K562 (cell line): Measurements from ENCODE around the gene RILP. TPM values are rescaled to one million over a fixed set of nuclear protein-coding genes. Genes with fewer than 3 reads are reported as not detected.

Source experiments
- ARID3A ChIP-seq: IDR thresholded peaks from 2 replicates; pipeline ENCODE4 v1.6.1; 2012; ENCODE audit warnings: low read depth, low read length, improper control_type of control experiment, borderline replicate concordance
- BCOR ChIP-seq: fragments of 450-650 bp; IDR thresholded peaks from 2 replicates; pipeline ENCODE4 v1.6.1; 2016
- CHD1 ChIP-seq: fragments of 200-600 bp; sonication (generic); IDR thresholded peaks from one replicate; pipeline ENCODE4 v1.6.1; 2012; ENCODE audit warnings: mild to moderate bottlenecking, moderate library complexity, low read length, inconsistent platforms
- CREBBP ChIP-seq: IDR thresholded peaks from one replicate; pipeline ENCODE4 v1.6.1; 2012; ENCODE audit warnings: low read depth, mild to moderate bottlenecking, control low read depth, inconsistent platforms, low read length
- DDX20 ChIP-seq: fragments of 450-650 bp; IDR thresholded peaks from 2 replicates; pipeline ENCODE4 v1.6.1; 2016; ENCODE audit warnings: missing genetic modification characterization, low read depth, mild to moderate bottlenecking, missing compliant biosample characterization, moderate library complexity
- KLF1 ChIP-seq: fragments of 450-650 bp; IDR thresholded peaks from 2 replicates; pipeline ENCODE4 v1.6.1; 2016; ENCODE audit warnings: missing genetic modification characterization, missing compliant biosample characterization
- MCM3 ChIP-seq: fragments of 450-650 bp; IDR thresholded peaks from 2 replicates; pipeline ENCODE4 v1.6.1; 2016
- MECOM ChIP-seq: fragments of 250-450 bp; sonication (Bioruptor Pico); IDR thresholded peaks from 2 replicates; pipeline ENCODE4 v1.8.0; 2022; ENCODE audit warnings: inconsistent platforms
- MTA1 ChIP-seq: fragments of 450-650 bp; IDR thresholded peaks from 2 replicates; pipeline ENCODE4 v1.6.1; 2017; ENCODE audit warnings: borderline replicate concordance
- NELFE ChIP-seq: IDR thresholded peaks from 2 replicates; pipeline ENCODE4 v1.6.1; 2011; ENCODE audit warnings: mild to moderate bottlenecking; ENCODE audit not compliant: insufficient read depth, insufficient read length
- NFIX ChIP-seq: fragments of 250-450 bp; sonication (Bioruptor Pico); IDR thresholded peaks from 2 replicates; pipeline ENCODE4 v1.4.0; 2020; ENCODE audit warnings: low read depth, mild to moderate bottlenecking, moderate library complexity
- NR2C2 ChIP-seq, 2 experiments: fragments of 200-800 bp in 1 of 2; sonication (Bioruptor generic) in 1 of 2; sonication (generic) in 1 of 2; formaldehyde crosslinking in 1 of 2; IDR thresholded peaks; 2 replicates each; pipeline versions ENCODE4 v1.6.1 to v1.8.0; 2016 to 2022; ENCODE audit warnings: mild to moderate bottlenecking in 1 of 2, missing compliant biosample characterization in 1 of 2, missing genetic modification characterization in 1 of 2, missing genetic modification reagents in 1 of 2
- NRF1 ChIP-seq, 2 experiments: fragments of 450-650 bp; IDR thresholded peaks in 1 of 2; conservative IDR thresholded peaks in 1 of 2; 2 replicates each; pipeline ENCODE4 v1.6.1; 2014; ENCODE audit warnings: mild to moderate bottlenecking in 2 of 2
- TCF15 ChIP-seq: fragments of 250-450 bp; sonication (Bioruptor Pico); IDR thresholded peaks from 2 replicates; pipeline ENCODE4 v1.8.0; 2022; ENCODE audit warnings: moderate library complexity, mild to moderate bottlenecking, inconsistent platforms
- YBX1 ChIP-seq: fragments of 450-650 bp; IDR thresholded peaks from 2 replicates; pipeline ENCODE4 v1.7.1; 2016; ENCODE audit warnings: mild to moderate bottlenecking
- ZBTB40 ChIP-seq, 2 experiments: fragments of 450-650 bp in 1 of 2; sonication (generic) in 1 of 2; formaldehyde crosslinking in 1 of 2; IDR thresholded peaks; 2 replicates each; pipeline versions ENCODE4 v1.7.1 to v1.9.0; 2016 to 2022; ENCODE audit warnings: inconsistent platforms in 1 of 2, mild to moderate bottlenecking in 1 of 2, missing genetic modification reagents in 1 of 2
- ZNF408 ChIP-seq: fragments of 250-450 bp; sonication (Bioruptor Pico); IDR thresholded peaks from 2 replicates; pipeline ENCODE4 v1.4.0; 2020; ENCODE audit warnings: low read depth, mild to moderate bottlenecking, moderate library complexity
- polyA plus RNA-seq, 8 experiments: library from polyadenylated mRNA; depleted of rRNA in 4 of 8; stranded (reverse) in 5 of 8; unstranded in 3 of 8; fragments of >200 nt; fragmentation: Nextera tagmentation in 2 of 8; fragmentation: Illumina TruSeq in 1 of 8; extraction: Ambion mirVana in 2 of 8; extraction: Trizol in 1 of 8; gene quantifications; 2 replicates each; pipeline versions ENCODE4 v1.2.1 to v1.2.3, GENCODE V29; 2011 to 2014; ENCODE audit warnings: inconsistent platforms in 1 of 8, missing spikeins in 1 of 8
- total RNA-seq, 7 experiments: library from RNA; depleted of rRNA in 6 of 7; stranded (reverse); fragments of >200 nt in 6 of 7; fragmentation: Illumina TruSeq in 2 of 7; extraction: Trizol in 2 of 7; gene quantifications; 2 replicates each; pipeline versions ENCODE4 v1.2.1 to v1.2.3, GENCODE V29; 2011 to 2021; ENCODE audit warnings: low replicate concordance in 1 of 7

RILP gene
- total and polyA plus RNA-seq, 9 of the 15 experiments (the other 6 are each of a cell fraction or from before 2014, with no cell fraction given): 0.75 to 54.9 (median 27.8) TPM

- TF ChIP-seq MTA1 (no peak), NFIX (CRISPR knock-in tag) (no peak), ZBTB40 (IDR thresholded peaks at IDR 0.05) (peak; percentile 89), ZBTB40 (CRISPR knock-in tag; IDR thresholded peaks at IDR 0.05) (no peak), ARID3A (no peak), YBX1 (no peak), NELFE (no peak), MECOM (no peak), DDX20 (no peak), CHD1 (peak; percentile 38), TCF15 (CRISPR knock-in tag) (no peak), ZNF408 (CRISPR knock-in tag) (no peak), NRF1 (conservative IDR thresholded peaks at IDR 0.05 in 1 of 2, IDR thresholded peaks at IDR 0.05 in 1 of 2) (peak; percentile 89 to 91), BCOR (no peak), NR2C2 (CRISPR knock-in tag; IDR thresholded peaks at IDR 0.05) (no peak), NR2C2 (tag; IDR thresholded peaks at IDR 0.05) (peak; percentile 82), CREBBP (no peak), KLF1 (tag) (peak; percentile 56; the same call in 1 of the 2 replicates), MCM3 (no peak)
Measured at GRCh38 chr17:1684378-1685189, 34.9 kb upstream of the RILP start, which contains the start of gene PRPF8 (continued).
